Measurements from ENCODE around the gene MOCS1.

MOCS1 gene

DNA sequence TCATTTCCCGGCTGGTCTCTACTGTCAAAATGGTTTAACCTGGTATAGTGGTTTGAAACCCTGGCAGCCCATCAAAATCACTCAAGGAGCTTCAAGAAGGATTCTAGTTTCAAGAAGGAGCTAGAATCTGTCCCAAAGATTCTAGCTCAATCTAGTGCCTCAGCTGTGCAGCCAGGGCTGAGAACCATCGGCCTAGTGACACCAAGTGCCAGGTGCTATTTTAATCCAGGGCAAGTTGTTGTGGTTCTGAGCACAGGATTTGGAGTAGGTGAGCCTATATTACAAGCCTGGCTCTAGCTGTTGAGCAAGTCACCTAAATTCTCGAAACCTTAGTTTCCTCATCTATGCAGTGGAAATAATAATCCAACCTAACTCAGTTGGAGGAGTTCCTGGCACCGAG lies 3.7 kb downstream of the MOCS1 start:
- H3K4me3 Mint-ChIP-seq = no peak overlapping the region
- H3K27ac Mint-ChIP-seq = no peak overlapping the region
- TF ChIP-seq, protein P1, sequence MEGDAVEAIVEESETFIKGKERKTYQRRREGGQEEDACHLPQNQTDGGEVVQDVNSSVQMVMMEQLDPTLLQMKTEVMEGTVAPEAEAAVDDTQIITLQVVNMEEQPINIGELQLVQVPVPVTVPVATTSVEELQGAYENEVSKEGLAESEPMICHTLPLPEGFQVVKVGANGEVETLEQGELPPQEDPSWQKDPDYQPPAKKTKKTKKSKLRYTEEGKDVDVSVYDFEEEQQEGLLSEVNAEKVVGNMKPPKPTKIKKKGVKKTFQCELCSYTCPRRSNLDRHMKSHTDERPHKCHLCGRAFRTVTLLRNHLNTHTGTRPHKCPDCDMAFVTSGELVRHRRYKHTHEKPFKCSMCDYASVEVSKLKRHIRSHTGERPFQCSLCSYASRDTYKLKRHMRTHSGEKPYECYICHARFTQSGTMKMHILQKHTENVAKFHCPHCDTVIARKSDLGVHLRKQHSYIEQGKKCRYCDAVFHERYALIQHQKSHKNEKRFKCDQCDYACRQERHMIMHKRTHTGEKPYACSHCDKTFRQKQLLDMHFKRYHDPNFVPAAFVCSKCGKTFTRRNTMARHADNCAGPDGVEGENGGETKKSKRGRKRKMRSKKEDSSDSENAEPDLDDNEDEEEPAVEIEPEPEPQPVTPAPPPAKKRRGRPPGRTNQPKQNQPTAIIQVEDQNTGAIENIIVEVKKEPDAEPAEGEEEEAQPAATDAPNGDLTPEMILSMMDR (IDR thresholded peaks at IDR 0.05) = no peak
- peaks cover 42% of the 10 kb centered on the region for H3K4me1 Mint-ChIP-seq
- peaks cover 37% of the 10 kb centered on the region for H3K36me3 Mint-ChIP-seq (ENCODE audit: low read depth)
- no peak for DNase-seq
- H3K9me3 Mint-ChIP-seq = peaks cover 5% of the 10 kb centered on the region
- peaks cover 8% of the 10 kb centered on the region for H3K27me3 Mint-ChIP-seq (ENCODE audit: low read depth, poor library complexity)

DNA sequence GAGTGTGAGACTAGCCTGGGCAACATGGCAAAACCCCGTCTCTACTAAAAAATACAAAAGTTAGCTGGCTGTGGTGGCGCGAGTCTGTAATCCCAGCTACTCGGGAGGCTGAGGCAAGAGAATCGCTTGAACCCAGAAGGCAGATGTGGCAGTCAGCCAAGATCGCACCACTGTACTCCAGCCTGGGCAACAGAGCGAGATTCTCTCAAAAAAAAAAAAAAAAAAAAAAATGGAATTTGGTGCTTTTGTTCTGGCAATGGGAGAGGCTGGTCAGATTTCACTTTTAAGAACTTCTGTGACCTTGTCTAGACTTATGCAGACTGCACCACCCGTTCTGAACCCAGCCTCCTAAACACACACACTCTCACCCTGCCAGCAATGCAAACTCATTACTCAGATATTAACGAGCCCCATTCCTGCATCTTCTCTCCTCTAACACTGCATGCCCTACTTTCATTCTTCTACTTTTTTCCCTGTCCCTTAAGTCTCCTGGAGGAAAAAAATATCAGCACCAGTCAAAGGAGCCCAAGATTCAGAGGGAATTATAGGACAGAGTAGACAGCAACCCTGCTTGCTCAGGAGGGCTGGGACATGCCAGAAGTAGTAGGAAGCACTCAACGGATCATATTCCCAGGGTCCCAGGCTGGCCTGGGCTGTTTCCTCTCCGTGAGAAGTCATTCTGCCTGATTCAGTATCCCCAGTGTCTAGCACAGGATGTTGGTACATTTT lies 4.4 kb downstream of the MOCS1 start:
- TF ChIP-seq, protein P1 (IDR thresholded peaks at IDR 0.05) = no peak
- Mint-ChIP-seq H3K4me1 (peaks cover 42% of the 10 kb centered on the region), H3K36me3 (ENCODE audit: low read depth) (peaks cover 44% of the 10 kb centered on the region), H3K27ac (no peak overlapping the region), H3K4me3 (peak overlapping the region; percentile 10), H3K27me3 (ENCODE audit: low read depth, poor library complexity) (peaks cover 8% of the 10 kb centered on the region), H3K9me3 (peaks cover 5% of the 10 kb centered on the region)
- no peak for DNase-seq

DNA sequence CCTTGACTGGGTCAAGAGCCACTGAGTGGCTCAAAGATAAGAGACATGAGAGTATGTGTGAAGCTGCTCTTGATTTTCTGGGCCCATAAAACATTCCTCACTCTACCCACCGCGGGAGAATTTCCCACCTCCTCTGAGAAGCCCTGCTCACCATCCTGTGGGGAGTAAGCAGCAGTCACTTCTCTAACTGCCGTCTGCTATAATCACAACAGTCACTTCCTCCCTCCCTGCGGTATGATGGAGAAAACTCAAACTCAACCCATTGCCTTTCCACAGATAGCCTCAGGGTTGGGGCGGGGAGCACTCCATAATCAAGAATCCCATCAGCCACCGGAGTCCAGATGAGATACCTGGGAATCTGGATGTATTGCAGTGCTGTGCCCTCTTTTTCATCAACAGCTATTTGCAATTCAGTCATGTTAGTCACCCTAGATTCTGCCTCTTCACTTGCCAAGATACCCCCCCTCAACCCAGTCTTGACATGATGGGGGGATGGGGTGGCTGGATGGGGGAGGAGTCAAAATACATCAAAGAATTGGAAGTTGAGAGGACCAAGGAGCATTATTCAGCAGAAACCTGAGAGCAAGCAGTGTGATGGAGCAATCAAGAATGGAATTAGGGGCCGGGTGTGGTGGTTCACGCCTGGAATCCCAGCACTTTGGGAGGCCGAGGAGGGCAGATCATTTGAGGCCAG lies 5.1 kb downstream of the MOCS1 start:
- Mint-ChIP-seq H3K36me3 (ENCODE audit: low read depth) (peaks cover 45% of the 10 kb centered on the region), H3K4me1 (peaks cover 42% of the 10 kb centered on the region), H3K27ac (peak overlapping the region; percentile 90), H3K27me3 (ENCODE audit: low read depth, poor library complexity) (peaks cover 8% of the 10 kb centered on the region), H3K9me3 (peaks cover 5% of the 10 kb centered on the region), H3K4me3 (no peak overlapping the region)
- DNase-seq = no peak
- TF ChIP-seq, protein P1 (IDR thresholded peaks at IDR 0.05) = no peak

DNA sequence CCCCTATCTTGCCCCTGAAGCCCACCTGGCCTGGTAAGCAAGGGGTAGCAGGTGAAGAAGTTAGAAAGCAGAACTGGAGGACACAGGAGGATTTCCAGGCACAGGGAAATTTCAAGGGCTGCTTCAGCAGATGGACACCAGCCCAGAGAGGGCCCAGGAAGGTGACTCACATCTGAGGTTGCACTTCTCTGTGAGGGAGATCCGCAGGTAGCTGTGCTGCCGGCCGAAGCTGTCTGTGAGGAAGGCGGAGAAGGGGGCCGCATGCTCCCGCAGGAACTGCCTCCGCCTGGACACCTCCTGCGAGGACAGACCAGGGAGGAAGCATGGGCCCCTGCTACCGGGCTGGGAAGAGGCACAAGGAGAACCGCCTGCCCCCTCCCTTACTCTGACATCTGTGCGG lies 7.1 kb downstream of the MOCS1 start:
- peaks cover 24% of the 10 kb centered on the region for H3K4me1 Mint-ChIP-seq
- peaks cover 8% of the 10 kb centered on the region for H3K27me3 Mint-ChIP-seq (ENCODE audit: low read depth, poor library complexity)
- H3K9me3 Mint-ChIP-seq = peaks cover 5% of the 10 kb centered on the region
- H3K27ac Mint-ChIP-seq = no peak overlapping the region
- TF ChIP-seq, protein P1 (IDR thresholded peaks at IDR 0.05) = no peak
- H3K4me3 Mint-ChIP-seq = no peak overlapping the region
- H3K36me3 Mint-ChIP-seq (ENCODE audit: low read depth) = peaks cover 48% of the 10 kb centered on the region
- no peak for DNase-seq

DNA sequence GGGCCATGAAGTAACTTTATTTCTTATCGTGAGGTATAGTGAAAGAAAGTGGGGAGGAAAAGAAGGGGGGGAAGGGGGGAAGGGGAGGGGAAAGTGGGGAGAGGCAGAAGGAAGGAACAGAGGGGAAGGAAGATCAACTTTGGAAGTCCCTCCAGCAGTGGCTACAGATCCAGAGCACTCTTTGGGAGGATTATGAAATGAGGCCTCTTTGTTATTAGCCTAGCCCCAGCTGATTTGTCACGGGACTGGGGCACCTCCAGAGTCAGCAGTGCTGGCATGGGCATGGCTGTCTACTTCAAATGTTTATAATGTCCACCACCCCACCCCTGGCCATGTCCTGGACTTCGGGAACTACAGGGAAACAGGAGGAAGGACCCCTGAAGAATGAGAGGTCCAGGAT lies 7.6 kb downstream of the MOCS1 start:
- Mint-ChIP-seq H3K9me3 (peaks cover 5% of the 10 kb centered on the region), H3K27me3 (ENCODE audit: low read depth, poor library complexity) (peaks cover 8% of the 10 kb centered on the region), H3K4me3 (no peak overlapping the region), H3K27ac (no peak overlapping the region), H3K4me1 (peaks cover 19% of the 10 kb centered on the region), H3K36me3 (ENCODE audit: low read depth) (peaks cover 53% of the 10 kb centered on the region)
- TF ChIP-seq, protein P1 (IDR thresholded peaks at IDR 0.05) = no peak
- DNase-seq = no peak

All from nephron progenitor cell (in vitro differentiated cells).